Activated CD8-positive, alpha-beta memory T cell treated with anti-CD3 and anti-CD28 coated beads, Interleukin-2, amount 10 ng/mL, durations not matched to agents 7 days and 5 days (primary cell): ENCODE results near the gene COTL1. TPM values are rescaled to one million over a fixed set of nuclear protein-coding genes. Genes with fewer than 3 reads are reported as not detected.

Experiments
- ATAC-seq: fragments of 150-1000 bp; cut with Tn5 transposase; one replicate; pipeline ENCODE4 v1.10.0; 2021; ENCODE audit warnings: moderate library complexity
- CTCF ChIA-PET: fragments of 350-600 bp; sonication (Branson Sonifier 250); formaldehyde crosslinking; loops from one replicate; lab custom pipeline; 2021; ENCODE audit warnings: antibody characterized with exemption; lab: Charles Lee
- DNase-seq: peaks from one replicate; pipeline ENCODE4 v3.0.0-alpha.2; 2020
- H3K27ac Mint-ChIP-seq: one replicate; pipeline ENCODE4 v1.8.0; 2021; ENCODE audit warnings: mild to moderate bottlenecking, mixed read lengths
- H3K27me3 Mint-ChIP-seq: one replicate; pipeline ENCODE4 v1.8.0; 2021; ENCODE audit warnings: mixed read lengths
- H3K36me3 Mint-ChIP-seq: one replicate; pipeline ENCODE4 v1.8.0; 2021; ENCODE audit warnings: mild to moderate bottlenecking, mixed read lengths
- H3K4me1 Mint-ChIP-seq: one replicate; pipeline ENCODE4 v1.8.0; 2021; ENCODE audit warnings: mixed read lengths
- H3K4me3 Mint-ChIP-seq: one replicate; pipeline ENCODE4 v1.8.0; 2021; ENCODE audit warnings: mild to moderate bottlenecking, moderate library complexity, mixed read lengths
- H3K9me3 Mint-ChIP-seq: one replicate; pipeline ENCODE4 v1.8.0; 2022; ENCODE audit warnings: low read depth, mixed read lengths
- total RNA-seq, 2 experiments: library from RNA; stranded (reverse); gene quantifications; one replicate each; pipeline ENCODE4 v1.2.3, GENCODE V29; 2021

COTL1 gene
- total RNA-seq, 2 experiments from 2014 or later, result 1,052 to 1,190 TPM

DNA sequence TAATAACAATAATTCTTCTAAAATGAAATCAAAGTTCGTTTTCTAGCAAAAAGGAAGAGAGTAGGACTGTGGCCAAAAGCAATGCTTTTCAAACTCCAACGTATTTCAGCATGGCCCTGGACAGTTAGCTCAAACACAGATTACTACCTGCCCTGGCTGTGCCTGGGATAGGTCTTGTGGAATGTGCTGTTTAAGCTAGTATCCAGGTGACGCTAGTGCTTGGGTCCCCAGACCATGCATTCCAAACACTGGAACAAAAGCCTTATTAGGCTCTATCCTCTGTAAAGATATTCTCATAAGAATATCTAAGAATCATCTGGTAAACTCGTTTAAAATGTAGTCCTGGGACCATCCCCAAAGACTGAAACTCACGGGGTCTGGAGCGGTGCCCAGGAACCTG lies 60.8 kb downstream of the COTL1 start:
- H3K27ac Mint-ChIP-seq, result no peak overlapping the region
- H3K9me3 Mint-ChIP-seq, result no peaks in the 10 kb centered on the region
- peaks cover 31% of the 10 kb centered on the region for H3K4me1 Mint-ChIP-seq
- CTCF ChIA-PET, result interaction anchor here (0.9 to 10.9 kb wide), 2 partner anchors 10 to 44 kb away, joined by 3 to 101 read pairs; no protein-coding TSS in a partner anchor
- no peak overlapping the region for H3K4me3 Mint-ChIP-seq
- no peaks in the 10 kb centered on the region for H3K27me3 Mint-ChIP-seq
- DNase-seq (no peak), ATAC-seq (no peak)
- H3K36me3 Mint-ChIP-seq, result peaks cover 27% of the 10 kb centered on the region

DNA sequence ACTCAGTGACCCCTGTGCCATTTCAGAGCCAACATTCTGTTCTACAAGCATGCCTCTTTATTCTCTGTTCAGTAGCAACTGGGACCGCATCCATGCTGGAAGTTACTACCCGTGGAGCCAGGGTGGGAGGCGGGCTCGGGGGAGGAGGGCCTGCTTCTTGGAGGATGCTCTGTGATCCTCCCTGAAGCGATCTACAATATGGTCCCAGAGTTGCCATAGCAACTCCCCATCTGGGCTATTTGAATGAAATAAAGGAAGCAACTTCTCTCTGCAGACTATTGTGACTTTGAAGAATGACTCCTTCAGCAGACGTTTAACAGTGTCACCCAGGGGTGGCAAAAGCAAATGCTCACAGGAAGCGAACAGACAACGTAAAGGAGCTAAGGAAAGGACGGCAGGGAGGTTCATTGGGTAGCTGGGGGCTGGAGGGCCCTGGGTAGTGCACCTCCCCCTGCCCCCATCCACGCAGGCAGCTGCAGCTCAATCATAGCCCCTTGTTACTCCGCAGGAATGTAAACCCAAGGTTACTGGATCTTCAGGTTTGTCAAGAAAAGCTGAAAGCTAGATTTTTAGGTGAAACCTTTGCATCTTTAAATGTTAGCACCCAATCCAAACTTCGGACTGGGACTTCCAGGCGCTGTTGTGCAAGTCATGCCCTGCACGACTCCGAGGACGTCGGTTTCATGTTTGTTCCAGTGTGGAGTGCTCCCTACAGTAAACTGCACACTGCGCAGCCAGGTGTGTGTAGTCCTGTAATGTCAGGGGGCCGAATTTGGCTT lies 62.3 kb downstream of the COTL1 start:
- Mint-ChIP-seq H3K27me3 (no peaks in the 10 kb centered on the region), H3K9me3 (no peaks in the 10 kb centered on the region), H3K27ac (peak overlapping the region; percentile 92), H3K4me1 (peaks cover 38% of the 10 kb centered on the region), H3K4me3 (peak overlapping the region; percentile 8), H3K36me3 (peaks cover 26% of the 10 kb centered on the region)
- ATAC-seq (no peak), DNase-seq (no peak)
- CTCF ChIA-PET, result interaction anchor here (0.9 to 10.9 kb wide), 9 partner anchors 12 to 170 kb away, joined by 3 to 101 read pairs (median 5); no protein-coding TSS in a partner anchor

DNA sequence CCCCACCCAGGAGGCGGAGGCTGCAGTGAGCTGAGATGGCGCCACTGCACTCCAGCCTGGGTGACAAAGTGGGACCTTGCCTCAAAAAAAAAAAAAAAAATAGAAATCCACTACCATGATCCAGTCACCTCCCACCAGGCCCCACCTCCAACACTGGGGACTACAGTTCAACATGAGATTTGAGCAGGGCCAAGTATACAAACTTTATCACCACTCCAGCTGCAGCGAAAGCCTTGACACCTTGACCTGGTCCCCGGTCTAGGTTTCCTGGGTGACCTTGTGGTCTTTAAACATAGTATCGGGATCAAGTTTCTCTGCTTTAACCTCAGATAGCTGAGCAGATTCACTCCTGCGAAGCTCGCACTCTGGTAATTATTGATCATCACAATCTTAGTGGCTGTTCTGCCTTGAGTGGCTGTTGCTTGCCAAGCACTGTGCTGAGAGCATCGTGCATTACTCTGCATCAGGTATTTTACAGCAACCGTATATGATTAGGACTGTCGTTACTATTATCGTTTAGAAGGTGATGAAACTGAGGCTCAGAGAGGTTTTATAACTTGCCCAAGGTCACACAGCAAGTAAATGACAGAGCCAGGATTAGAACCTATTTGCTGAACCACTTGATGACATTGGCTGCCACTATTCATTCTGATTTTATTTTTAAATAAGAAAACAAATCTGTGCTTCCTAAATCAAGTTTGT lies 63.1 kb downstream of the COTL1 start:
- peak; percentile 53 for DNase-seq
- peaks cover 42% of the 10 kb centered on the region for H3K4me1 Mint-ChIP-seq
- H3K4me3 Mint-ChIP-seq, result peak overlapping the region; percentile 88
- peak overlapping the region; percentile 92 for H3K27ac Mint-ChIP-seq
- ATAC-seq, result peak; percentile 3
- H3K27me3 Mint-ChIP-seq, result no peaks in the 10 kb centered on the region
- CTCF ChIA-PET, result interaction anchor here (0.7 to 10.9 kb wide), 22 partner anchors 9 to 183 kb away, joined by 3 to 101 read pairs (median 5); partner anchors contain the start of gene COTL1
- H3K9me3 Mint-ChIP-seq, result no peaks in the 10 kb centered on the region
- peaks cover 31% of the 10 kb centered on the region for H3K36me3 Mint-ChIP-seq

DNA sequence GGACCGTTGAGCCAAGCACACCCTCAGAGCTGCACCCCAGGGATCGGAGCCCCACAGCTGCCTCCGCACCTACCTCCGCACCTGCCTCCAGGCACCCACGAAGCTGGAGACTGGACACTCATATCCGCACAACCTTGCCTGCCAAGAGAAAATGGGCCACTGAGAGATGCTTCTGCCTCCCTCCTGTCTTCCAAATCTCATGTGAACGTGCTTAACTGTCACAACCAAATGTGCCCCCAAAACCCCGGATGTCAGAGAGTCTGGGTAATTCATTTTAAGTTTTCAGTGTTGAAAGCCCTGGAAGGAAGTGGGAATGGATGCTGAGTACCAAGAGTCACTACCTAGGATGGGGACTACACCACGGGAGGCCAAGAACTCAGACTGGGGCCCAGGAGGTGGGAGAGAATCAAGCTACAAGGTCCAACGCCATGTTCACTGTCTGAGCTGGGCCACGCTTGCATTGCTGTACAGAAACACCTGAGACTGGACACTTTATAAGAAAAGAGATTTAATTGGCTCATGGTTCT lies 63.9 kb downstream of the COTL1 start:
- H3K36me3 Mint-ChIP-seq, result peaks cover 38% of the 10 kb centered on the region
- DNase-seq (peak; percentile 89), ATAC-seq (peak; percentile 48)
- CTCF ChIA-PET, result interaction anchor here (0.7 to 10.9 kb wide), 22 partner anchors 10 to 184 kb away, joined by 3 to 101 read pairs (median 5); partner anchors contain the start of gene COTL1
- H3K27me3 Mint-ChIP-seq, result no peaks in the 10 kb centered on the region
- H3K27ac Mint-ChIP-seq, result peak overlapping the region; percentile 92
- peak overlapping the region; percentile 88 for H3K4me3 Mint-ChIP-seq
- H3K4me1 Mint-ChIP-seq, result peaks cover 49% of the 10 kb centered on the region
- H3K9me3 Mint-ChIP-seq, result no peaks in the 10 kb centered on the region

DNA sequence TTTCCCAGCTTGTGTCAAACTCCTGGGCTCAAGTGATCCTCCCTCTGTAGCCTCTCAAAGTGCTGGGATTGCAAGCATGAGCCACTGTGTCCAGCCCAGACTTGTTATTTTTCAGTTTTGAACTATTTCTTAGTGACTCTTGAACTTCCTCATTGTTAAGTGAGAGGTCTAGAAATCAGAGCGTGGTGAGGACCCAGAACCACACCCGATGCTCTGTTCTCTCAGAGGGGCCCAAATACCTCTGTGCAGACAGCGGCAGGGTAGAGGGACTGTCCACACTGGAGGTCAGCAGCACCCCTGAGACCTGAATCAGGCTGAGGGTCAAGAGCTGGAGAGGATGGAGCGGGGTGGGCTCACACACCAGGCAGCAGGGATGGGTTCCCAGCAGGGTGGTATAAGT lies 65.7 kb downstream of the COTL1 start:
- H3K27me3 Mint-ChIP-seq, result no peaks in the 10 kb centered on the region
- peak overlapping the region; percentile 92 for H3K27ac Mint-ChIP-seq
- no peaks in the 10 kb centered on the region for H3K9me3 Mint-ChIP-seq
- peak; percentile 48 for DNase-seq
- H3K36me3 Mint-ChIP-seq, result peaks cover 47% of the 10 kb centered on the region
- CTCF ChIA-PET, result interaction anchor here (0.7 to 10.9 kb wide), 11 partner anchors 34 to 186 kb away, joined by 3 to 101 read pairs (median 3); no protein-coding TSS in a partner anchor
- no peak for ATAC-seq
- H3K4me3 Mint-ChIP-seq, result peak overlapping the region; percentile 88
- peaks cover 58% of the 10 kb centered on the region for H3K4me1 Mint-ChIP-seq

DNA sequence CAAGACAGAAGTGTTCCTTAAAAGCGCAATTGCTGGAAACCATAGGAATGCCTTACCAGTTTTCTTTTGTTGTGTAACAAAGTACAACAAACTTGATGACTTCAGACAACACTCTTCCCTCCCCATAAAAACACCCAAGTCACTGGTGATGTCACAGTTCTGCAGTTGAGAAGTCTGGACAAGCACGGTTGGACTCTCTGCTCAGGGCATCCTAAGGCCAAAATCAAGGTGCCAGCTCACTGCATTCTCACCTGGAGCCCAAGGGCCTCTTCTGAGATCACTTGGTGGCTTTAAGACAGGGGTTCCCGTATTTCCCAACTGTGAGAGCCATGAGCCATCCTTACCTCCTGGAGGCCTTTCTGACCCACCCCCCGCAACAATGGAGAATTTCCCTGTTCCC lies 67.8 kb downstream of the COTL1 start:
- Mint-ChIP-seq H3K4me1 (peaks cover 57% of the 10 kb centered on the region), H3K27me3 (no peaks in the 10 kb centered on the region), H3K4me3 (peak overlapping the region; percentile 85)

DNA sequence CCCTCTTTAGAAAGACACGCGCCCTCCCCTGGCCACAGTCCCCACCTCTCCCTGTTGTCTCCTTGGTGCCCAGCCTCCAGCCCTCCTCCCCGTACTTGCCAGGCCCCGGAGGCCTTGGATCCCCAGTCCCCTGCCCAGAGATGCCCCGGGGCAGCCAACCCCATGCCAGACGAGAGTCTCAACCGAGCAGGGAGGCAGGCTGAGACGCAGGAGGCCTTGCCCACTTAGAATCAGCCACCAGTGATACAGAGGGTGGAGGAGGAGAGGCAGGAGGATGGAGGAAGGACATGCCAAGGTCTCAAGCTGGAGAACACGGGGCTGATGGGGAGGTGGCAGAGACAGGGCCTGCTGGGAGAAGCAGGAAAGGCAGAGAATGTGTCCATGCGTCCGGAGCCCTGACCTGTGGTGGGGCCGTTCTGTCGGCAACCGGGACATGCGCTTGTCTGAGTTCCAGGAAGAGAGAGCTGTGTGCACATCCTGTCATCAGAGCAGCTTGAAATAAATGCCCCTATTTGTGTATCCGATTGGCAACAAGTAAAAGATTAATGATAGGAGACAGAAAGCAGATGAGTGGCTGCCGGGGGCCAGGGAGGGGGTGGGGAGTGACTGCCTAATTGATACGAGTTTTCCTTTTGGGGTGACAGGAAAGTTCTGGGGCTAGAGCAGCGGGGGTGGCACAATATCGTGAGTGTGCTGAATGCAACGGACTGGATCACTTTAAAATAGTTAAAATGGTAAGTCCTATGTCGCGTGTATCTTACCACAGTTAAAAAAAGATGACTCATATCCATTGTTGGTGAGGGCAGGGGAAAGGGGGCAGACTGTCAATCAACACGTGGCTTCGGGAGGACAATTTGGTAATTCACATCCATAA lies 68.7 kb downstream of the COTL1 start:
- Mint-ChIP-seq H3K9me3 (no peaks in the 10 kb centered on the region), H3K36me3 (peaks cover 65% of the 10 kb centered on the region), H3K27me3 (no peaks in the 10 kb centered on the region), H3K27ac (peak overlapping the region; percentile 96), H3K4me1 (peaks cover 53% of the 10 kb centered on the region), H3K4me3 (peak overlapping the region; percentile 85)
- ATAC-seq (peak; percentile 53), DNase-seq (peak; percentile 76)
- CTCF ChIA-PET, result interaction anchor here (0.9 to 10.9 kb wide), 10 partner anchors 16 to 73 kb away, joined by 3 to 101 read pairs (median 4); no protein-coding TSS in a partner anchor

More for the DNA sequence above, 67.8 kb downstream of the COTL1 start:
- H3K36me3 Mint-ChIP-seq, result peaks cover 61% of the 10 kb centered on the region
- CTCF ChIA-PET, result interaction anchor here (1.0 to 10.9 kb wide), 5 partner anchors 37 to 63 kb away, joined by 3 to 101 read pairs (median 14); no protein-coding TSS in a partner anchor
- ATAC-seq (no peak), DNase-seq (peak; percentile 51)
- peak overlapping the region; percentile 96 for H3K27ac Mint-ChIP-seq
- no peaks in the 10 kb centered on the region for H3K9me3 Mint-ChIP-seq

DNA sequence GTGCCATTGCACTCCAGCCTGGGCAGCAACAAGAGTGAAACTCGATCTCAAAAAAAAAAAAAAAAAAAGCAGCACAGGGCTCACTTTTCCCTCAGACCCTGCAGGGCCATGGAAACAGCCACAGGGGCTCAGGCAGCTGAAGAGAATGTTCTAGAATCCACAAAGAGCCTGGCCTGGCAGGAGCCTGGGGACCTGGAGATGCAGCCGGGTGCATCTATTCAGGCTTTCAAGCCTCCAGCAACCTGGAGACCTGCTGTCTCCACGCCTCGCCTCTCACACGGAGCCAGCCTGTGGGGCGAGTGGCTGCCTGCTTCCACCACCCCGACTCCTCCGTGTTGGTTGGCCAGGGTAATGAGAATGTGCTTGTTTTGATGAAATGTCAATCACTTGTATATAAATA lies 69.4 kb downstream of the COTL1 start:
- Mint-ChIP-seq H3K4me3 (peak overlapping the region; percentile 85), H3K36me3 (peaks cover 64% of the 10 kb centered on the region), H3K27ac (peak overlapping the region; percentile 96), H3K9me3 (no peaks in the 10 kb centered on the region), H3K4me1 (peaks cover 52% of the 10 kb centered on the region), H3K27me3 (no peaks in the 10 kb centered on the region)
- CTCF ChIA-PET, result interaction anchor here (0.9 to 10.9 kb wide), 7 partner anchors 16 to 73 kb away, joined by 3 to 101 read pairs (median 5); no protein-coding TSS in a partner anchor
- ATAC-seq, result peak; percentile 5
- peak; percentile 49 for DNase-seq

DNA sequence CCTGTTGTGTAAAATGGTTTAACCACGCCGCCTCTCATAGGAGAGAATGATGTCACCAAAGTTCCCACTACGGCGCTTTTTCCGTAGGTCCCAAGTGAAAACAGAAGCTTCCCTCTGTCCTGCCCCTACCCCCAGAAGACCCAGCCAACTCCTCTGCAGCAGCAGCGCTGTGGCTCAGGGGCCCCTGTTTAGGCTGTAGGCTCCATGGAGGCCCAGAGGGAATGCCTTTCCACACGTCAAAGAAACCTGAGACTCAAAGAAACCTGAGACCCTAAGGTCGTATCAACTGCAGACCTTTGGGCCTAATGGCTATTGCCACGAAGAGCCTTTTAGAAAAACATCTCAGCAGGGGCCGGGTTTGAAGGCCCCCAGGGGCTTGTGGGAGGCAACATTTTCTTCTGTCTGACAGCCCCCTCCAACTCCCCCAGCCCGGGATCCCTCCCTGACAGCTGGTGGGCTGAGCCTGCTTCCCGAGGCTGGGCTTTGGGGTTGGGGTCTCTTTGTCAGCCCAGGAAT lies 70.3 kb downstream of the COTL1 start:
- peak overlapping the region; percentile 85 for H3K4me3 Mint-ChIP-seq
- CTCF ChIA-PET, result interaction anchor here (0.8 to 2.3 kb wide), 4 partner anchors 28 to 73 kb away, joined by 3 to 14 read pairs (median 5); no protein-coding TSS in a partner anchor
- H3K27ac Mint-ChIP-seq, result peak overlapping the region; percentile 96
- no peaks in the 10 kb centered on the region for H3K9me3 Mint-ChIP-seq
- H3K36me3 Mint-ChIP-seq, result peaks cover 60% of the 10 kb centered on the region
- peaks cover 57% of the 10 kb centered on the region for H3K4me1 Mint-ChIP-seq
- DNase-seq (peak; percentile 49), ATAC-seq (no peak)
- no peaks in the 10 kb centered on the region for H3K27me3 Mint-ChIP-seq

DNA sequence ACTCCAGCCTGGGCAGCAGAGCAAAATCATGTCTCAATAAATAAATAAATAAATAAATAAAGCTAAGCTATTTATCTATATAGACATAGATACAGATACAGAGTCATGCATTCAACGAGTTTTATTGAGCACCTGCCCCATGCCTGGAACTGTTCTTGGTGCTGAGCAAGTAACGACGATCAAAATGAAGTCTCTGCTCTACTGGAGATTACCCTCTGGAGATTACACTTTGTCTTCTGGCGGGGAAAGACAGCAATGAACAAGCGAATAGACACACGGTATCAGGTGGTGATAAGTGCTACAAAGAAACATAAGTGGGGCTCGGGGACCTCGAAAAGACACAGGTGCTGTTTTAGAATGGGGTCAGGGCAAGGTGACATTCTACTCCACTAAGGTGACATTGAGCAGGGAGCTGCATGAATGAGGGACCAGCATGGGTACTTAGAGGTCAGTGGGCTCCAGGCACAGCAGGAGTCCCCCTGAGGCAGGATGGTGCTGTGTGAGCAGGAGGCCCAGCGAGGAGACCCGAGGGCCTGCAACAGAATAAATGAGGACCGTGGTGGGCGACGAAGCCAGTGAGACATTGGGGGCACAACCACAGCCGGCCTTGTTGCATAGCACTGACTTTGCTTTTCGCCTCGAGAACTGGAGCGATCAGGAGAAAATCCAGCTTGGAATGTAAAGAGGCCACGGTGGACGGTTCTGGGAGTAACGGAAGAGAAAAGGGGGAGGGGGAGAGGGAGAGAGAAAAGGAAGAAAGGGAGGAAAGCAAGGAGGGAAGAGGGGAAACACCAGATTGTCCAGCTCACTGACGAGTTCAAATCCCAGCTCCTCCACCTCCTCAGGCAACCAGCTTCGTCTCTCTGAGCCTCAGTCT lies 71.0 kb downstream of the COTL1 start:
- Mint-ChIP-seq H3K4me1 (peaks cover 56% of the 10 kb centered on the region), H3K4me3 (peak overlapping the region; percentile 85), H3K27me3 (no peaks in the 10 kb centered on the region), H3K9me3 (no peaks in the 10 kb centered on the region), H3K27ac (peak overlapping the region; percentile 22), H3K36me3 (peaks cover 58% of the 10 kb centered on the region)
- no peak for ATAC-seq
- DNase-seq, result no peak
- CTCF ChIA-PET, result interaction anchor here (0.8 to 2.2 kb wide), 3 partner anchors 27 to 74 kb away, joined by 3 to 7 read pairs (median 3); no protein-coding TSS in a partner anchor

DNA sequence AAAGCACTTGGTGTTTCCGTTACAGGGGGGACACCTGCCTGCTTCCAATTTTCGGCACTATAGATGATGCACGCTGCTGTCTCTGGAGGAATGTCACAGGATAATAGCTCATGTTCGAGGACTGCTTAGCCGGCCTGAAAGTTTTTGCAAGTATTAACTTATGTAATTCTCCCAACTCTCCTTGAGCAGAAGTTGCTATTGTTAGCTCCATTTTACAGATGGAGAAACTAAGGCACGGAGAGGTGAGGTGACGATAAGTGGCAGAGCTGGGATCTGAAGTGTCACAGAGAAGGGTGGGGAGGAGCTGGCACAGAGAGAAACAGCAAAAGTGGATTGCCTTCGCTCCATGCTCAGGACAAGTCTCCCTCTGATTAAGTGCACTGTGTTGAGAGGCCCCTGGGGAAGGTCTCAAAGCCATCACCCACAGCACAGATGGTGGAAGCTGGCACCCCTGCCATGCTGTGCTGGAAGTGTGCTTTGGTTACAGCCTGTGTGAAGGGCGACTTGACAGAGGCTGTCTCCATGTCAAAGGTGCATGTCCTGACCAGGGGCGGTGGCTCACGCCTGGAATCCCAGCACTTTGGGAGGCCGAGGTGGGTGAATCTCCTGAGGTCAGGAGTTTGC lies 72.7 kb downstream of the COTL1 start:
- ATAC-seq (no peak), DNase-seq (no peak)
- Mint-ChIP-seq H3K27me3 (no peaks in the 10 kb centered on the region), H3K4me1 (peaks cover 48% of the 10 kb centered on the region), H3K36me3 (peaks cover 50% of the 10 kb centered on the region), H3K9me3 (no peaks in the 10 kb centered on the region), H3K4me3 (no peak overlapping the region), H3K27ac (no peak overlapping the region)
- CTCF ChIA-PET, result interaction anchor here (1.4 kb wide), 1 partner anchor 31 kb away, joined by 3 read pairs; no protein-coding TSS in a partner anchor
